ENCODE data around the gene CD48.

DNA sequence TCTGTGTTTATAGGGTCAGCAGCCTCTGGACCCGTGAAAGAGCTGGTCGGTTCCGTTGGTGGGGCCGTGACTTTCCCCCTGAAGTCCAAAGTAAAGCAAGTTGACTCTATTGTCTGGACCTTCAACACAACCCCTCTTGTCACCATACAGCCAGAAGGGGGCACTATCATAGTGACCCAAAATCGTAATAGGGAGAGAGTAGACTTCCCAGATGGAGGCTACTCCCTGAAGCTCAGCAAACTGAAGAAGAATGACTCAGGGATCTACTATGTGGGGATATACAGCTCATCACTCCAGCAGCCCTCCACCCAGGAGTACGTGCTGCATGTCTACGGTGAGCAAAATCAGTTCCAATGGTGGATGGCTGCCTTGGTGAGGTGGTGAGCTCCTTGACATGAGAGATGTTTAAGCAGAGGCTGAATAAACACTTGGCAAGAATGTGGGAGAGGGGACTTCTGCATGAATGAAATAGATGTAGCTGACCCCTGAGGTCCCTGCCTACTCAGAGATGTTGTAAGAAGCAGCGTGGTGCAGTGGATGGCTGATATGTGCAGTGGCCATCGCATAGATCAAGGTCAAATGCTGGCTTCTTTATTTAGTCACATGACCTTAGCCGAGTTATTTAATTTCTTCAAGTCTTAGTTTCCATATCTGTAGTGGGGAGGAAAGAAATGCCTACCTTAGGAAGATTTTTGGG is 36.7 kb upstream of the CD48 start:
- TF ChIP-seq, protein P1, sequence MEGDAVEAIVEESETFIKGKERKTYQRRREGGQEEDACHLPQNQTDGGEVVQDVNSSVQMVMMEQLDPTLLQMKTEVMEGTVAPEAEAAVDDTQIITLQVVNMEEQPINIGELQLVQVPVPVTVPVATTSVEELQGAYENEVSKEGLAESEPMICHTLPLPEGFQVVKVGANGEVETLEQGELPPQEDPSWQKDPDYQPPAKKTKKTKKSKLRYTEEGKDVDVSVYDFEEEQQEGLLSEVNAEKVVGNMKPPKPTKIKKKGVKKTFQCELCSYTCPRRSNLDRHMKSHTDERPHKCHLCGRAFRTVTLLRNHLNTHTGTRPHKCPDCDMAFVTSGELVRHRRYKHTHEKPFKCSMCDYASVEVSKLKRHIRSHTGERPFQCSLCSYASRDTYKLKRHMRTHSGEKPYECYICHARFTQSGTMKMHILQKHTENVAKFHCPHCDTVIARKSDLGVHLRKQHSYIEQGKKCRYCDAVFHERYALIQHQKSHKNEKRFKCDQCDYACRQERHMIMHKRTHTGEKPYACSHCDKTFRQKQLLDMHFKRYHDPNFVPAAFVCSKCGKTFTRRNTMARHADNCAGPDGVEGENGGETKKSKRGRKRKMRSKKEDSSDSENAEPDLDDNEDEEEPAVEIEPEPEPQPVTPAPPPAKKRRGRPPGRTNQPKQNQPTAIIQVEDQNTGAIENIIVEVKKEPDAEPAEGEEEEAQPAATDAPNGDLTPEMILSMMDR (IDR thresholded peaks at IDR 0.05; ENCODE audit: low read depth, low read length, poor library complexity, severe bottlenecking), result peak; percentile 72
- TF ChIP-seq EZH2phosphoT487 (IDR thresholded peaks at IDR 0.05; ENCODE audit: borderline replicate concordance, low read length), result no peak

Data from DOHH2 (cell line).